ENCODE data around the gene CCDC169. TPM values are rescaled to one million over a fixed set of nuclear protein-coding genes. Genes with fewer than 3 reads are reported as not detected.

CCDC169 gene
- total and polyA plus RNA-seq, 2 donors (not counting 3 experiments of a cell fraction or from before 2014, with no cell fraction given): 1.2 to 2.5 TPM

DNA sequence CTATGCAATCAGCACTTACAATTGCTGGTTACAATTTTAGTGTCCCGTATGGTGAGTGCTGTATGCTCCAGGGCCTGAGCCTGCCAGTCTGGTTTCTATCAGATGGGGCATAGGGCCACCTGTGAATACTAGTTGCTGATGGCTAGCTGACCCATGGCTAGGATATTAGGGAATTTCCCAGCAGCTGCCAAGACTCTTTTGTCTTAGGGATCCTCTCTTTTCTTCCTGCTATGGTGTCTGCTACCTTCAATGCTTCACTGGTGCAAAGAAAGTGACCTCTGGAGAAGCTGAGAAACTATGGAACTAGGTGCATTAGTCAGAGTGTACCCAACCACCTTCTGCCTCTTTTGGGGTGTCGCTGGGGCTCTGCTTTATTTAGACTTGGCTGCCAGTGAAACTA is 11.6 kb downstream of the CCDC169 start:
- H3K9me3 ChIP-seq (replicated peaks; ENCODE audit: control insufficient read depth, insufficient read depth, low read length): no peaks in the 10 kb centered on the region
- H3K9ac ChIP-seq (replicated peaks; ENCODE audit: extremely low read depth, insufficient read depth, low read length): no peak overlapping the region
- dilution Hi-C loops (cut with MboI; ENCODE audit: extremely low pct_ligation_motif_present, low sequenced_read_pairs): no loop called here
- ChIA-PET CTCF (interaction anchor here (3.6 kb wide), 1 partner anchor 110 kb away, joined by 74 read pairs; no protein-coding TSS in a partner anchor), POLR2A (no interaction called here)
- no peaks in the 10 kb centered on the region for H3K79me2 ChIP-seq (ENCODE audit: control insufficient read depth, insufficient read depth, low read length)
- no peaks in the 10 kb centered on the region for H4K20me1 ChIP-seq (replicated peaks; ENCODE audit: control insufficient read depth, extremely low read depth, insufficient read depth, low read length)
- no peaks in the 10 kb centered on the region for H3K9me1 ChIP-seq (replicated peaks; ENCODE audit: control insufficient read depth, extremely low read depth, insufficient read depth, low read length)
- TF ChIP-seq, protein P1, sequence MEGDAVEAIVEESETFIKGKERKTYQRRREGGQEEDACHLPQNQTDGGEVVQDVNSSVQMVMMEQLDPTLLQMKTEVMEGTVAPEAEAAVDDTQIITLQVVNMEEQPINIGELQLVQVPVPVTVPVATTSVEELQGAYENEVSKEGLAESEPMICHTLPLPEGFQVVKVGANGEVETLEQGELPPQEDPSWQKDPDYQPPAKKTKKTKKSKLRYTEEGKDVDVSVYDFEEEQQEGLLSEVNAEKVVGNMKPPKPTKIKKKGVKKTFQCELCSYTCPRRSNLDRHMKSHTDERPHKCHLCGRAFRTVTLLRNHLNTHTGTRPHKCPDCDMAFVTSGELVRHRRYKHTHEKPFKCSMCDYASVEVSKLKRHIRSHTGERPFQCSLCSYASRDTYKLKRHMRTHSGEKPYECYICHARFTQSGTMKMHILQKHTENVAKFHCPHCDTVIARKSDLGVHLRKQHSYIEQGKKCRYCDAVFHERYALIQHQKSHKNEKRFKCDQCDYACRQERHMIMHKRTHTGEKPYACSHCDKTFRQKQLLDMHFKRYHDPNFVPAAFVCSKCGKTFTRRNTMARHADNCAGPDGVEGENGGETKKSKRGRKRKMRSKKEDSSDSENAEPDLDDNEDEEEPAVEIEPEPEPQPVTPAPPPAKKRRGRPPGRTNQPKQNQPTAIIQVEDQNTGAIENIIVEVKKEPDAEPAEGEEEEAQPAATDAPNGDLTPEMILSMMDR (IDR thresholded peaks at IDR 0.05; ENCODE audit: extremely low read depth in 1 of 2, insufficient read depth in 1 of 2, low read depth in 1 of 2, low read length in 2 of 2): no peak
- no peak for TF ChIP-seq JUN (IDR thresholded peaks at IDR 0.05; ENCODE audit: borderline replicate concordance, insufficient read depth, insufficient read length, low read depth)
- no peak for TF ChIP-seq MYC (IDR thresholded peaks at IDR 0.05; ENCODE audit: low read depth, low read length)
- no peak overlapping the region for H2AFZ ChIP-seq (ENCODE audit: low read depth, low read length)
- FAIRE-seq: no peak
- H3K27me3 ChIP-seq (ENCODE audit: control insufficient read depth in 2 of 2, insufficient read depth in 2 of 2, low read length in 2 of 2): no peaks in the 10 kb centered on the region
- H3K4me1 ChIP-seq (ENCODE audit: control insufficient read depth, extremely low read depth, insufficient read depth, low read length): no peaks in the 10 kb centered on the region
- BruUV-seq (replicated peaks): no TSS peak
- H3K4me3 ChIP-seq (replicated peaks in 1 of 3; ENCODE audit: insufficient read depth in 1 of 3, low read depth in 1 of 3, low read length in 3 of 3): no peak overlapping the region
- H3K4me2 ChIP-seq (ENCODE audit: insufficient read depth, low read length): no peak overlapping the region
- H3K27ac ChIP-seq (ENCODE audit: insufficient read depth, low read depth, low read length): no peak overlapping the region
- H3K36me3 ChIP-seq (ENCODE audit: control insufficient read depth in 2 of 2, extremely low read depth in 1 of 2, insufficient read depth in 2 of 2, low read length in 2 of 2): no peaks in the 10 kb centered on the region
- intact Hi-C loops (cut with micrococcal nuclease): loop anchor here (10.0 kb wide), 1 partner anchor 699 kb away; no protein-coding TSS in a partner anchor
- DNase-seq (ENCODE audit: low read depth, low spot score): no peak

DNA sequence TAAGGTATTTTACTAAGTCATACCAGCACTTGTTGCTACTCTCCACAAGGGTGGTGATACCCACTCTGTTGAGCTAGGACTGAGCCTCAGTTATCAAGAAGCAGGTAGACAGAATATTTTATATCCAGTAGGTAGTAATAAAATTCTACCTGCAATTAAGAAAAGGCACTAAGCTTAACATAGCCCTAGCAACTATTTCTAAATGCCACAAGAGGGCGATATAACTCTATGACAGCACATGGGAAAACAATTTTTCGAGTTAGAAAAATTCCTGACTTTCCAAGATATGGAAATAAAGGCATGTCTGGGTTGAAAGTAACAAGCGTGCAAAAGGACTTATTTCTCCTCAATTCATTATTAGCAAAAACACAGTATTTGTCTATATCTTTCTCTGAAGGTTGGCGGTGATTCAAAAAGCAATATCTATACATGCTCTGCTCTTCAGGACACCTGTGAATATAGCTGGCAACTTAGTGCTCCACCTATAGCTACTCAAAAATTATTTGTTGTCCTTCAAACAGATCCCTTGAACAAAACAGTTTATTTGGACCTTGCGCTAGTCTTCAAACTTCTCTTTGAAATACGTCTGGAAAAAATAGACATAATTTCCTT is 14.7 kb downstream of the CCDC169 start:
- TF ChIP-seq, protein P2, sequence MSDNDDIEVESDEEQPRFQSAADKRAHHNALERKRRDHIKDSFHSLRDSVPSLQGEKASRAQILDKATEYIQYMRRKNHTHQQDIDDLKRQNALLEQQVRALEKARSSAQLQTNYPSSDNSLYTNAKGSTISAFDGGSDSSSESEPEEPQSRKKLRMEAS (IDR thresholded peaks at IDR 0.05; ENCODE audit: insufficient read depth, insufficient read length): no peak
- TF ChIP-seq EZH2 (IDR thresholded peaks at IDR 0.05; ENCODE audit: borderline replicate concordance, low read depth, low read length, severe bottlenecking): no peak
- no peak for TF ChIP-seq JUN (IDR thresholded peaks at IDR 0.05; ENCODE audit: borderline replicate concordance, insufficient read depth, insufficient read length, low read depth)
- TF ChIP-seq, protein P1 (IDR thresholded peaks at IDR 0.05; ENCODE audit: extremely low read depth in 1 of 2, insufficient read depth in 1 of 2, low read depth in 1 of 2, low read length in 2 of 2): peak; percentile 52 to 53
- FAIRE-seq: peak; percentile 15
- dilution Hi-C loops (cut with MboI; ENCODE audit: extremely low pct_ligation_motif_present, low sequenced_read_pairs): no loop called here

More for the DNA sequence above, 14.7 kb downstream of the CCDC169 start:
- Histone ChIP-seq H3K9ac (replicated peaks; ENCODE audit: extremely low read depth, insufficient read depth, low read length) (no peak overlapping the region), H3K4me1 (ENCODE audit: control insufficient read depth, extremely low read depth, insufficient read depth, low read length) (no peaks in the 10 kb centered on the region), H3K9me3 (replicated peaks; ENCODE audit: control insufficient read depth, insufficient read depth, low read length) (no peaks in the 10 kb centered on the region), H3K27ac (ENCODE audit: insufficient read depth, low read depth, low read length) (no peak overlapping the region), H3K4me3 (replicated peaks in 1 of 3; ENCODE audit: insufficient read depth in 1 of 3, low read depth in 1 of 3, low read length in 3 of 3) (no peak overlapping the region), H3K36me3 (ENCODE audit: control insufficient read depth in 2 of 2, extremely low read depth in 1 of 2, insufficient read depth in 2 of 2, low read length in 2 of 2) (no peaks in the 10 kb centered on the region), H3K27me3 (ENCODE audit: control insufficient read depth in 2 of 2, insufficient read depth in 2 of 2, low read length in 2 of 2) (no peaks in the 10 kb centered on the region), H3K79me2 (ENCODE audit: control insufficient read depth, insufficient read depth, low read length) (no peaks in the 10 kb centered on the region), H3K4me2 (ENCODE audit: insufficient read depth, low read length) (no peak overlapping the region), H2AFZ (ENCODE audit: low read depth, low read length) (no peak overlapping the region), H3K9me1 (replicated peaks; ENCODE audit: control insufficient read depth, extremely low read depth, insufficient read depth, low read length) (no peaks in the 10 kb centered on the region), H4K20me1 (replicated peaks; ENCODE audit: control insufficient read depth, extremely low read depth, insufficient read depth, low read length) (no peaks in the 10 kb centered on the region)
- CTCF ChIA-PET: interaction anchor here (0.5 to 3.6 kb wide), 67 partner anchors 9 to 786 kb away, joined by 3 to 87 read pairs (median 4); partner anchors contain the start of genes CCDC169 and SPART
- DNase-seq (ENCODE audit: low read depth, low spot score): peak; percentile 61
- intact Hi-C loops (cut with micrococcal nuclease): loop anchor here (1.0 to 10.0 kb wide), 6 partner anchors 63 to 702 kb away; partner anchors contain the start of gene SPART
- no TSS peak for BruUV-seq (replicated peaks)
- POLR2A ChIA-PET: no interaction called here
